Tibial nerve (tissue), 4 donors: Measurements from ENCODE around the gene GPR171. TPM values are rescaled to one million over a fixed set of nuclear protein-coding genes. Genes with fewer than 3 reads are reported as not detected.

Experiments used
- DNase-seq, 2 donors: peaks; one replicate each; pipeline ENCODE4 v3.0.0-alpha.2; 2019; ENCODE audit warnings: low spot score in 2 of 2
- H3K27ac ChIP-seq, 4 donors: fragments of 200-600 bp; sonication (generic) in 3 of 4; one replicate each; pipeline ENCODE4 v1.5.1; 2017 to 2019; ENCODE audit warnings: mild to moderate bottlenecking in 1 of 4
- H3K27me3 ChIP-seq, 2 donors: fragments of 200-600 bp; sonication (generic) in 1 of 2; one replicate each; pipeline versions ENCODE4 v1.5.1 to v1.6.0; 2017 to 2019
- H3K36me3 ChIP-seq, 3 donors: fragments of 200-600 bp; sonication (generic); one replicate each; pipeline ENCODE4 v1.5.1; 2018 to 2019
- H3K4me1 ChIP-seq, 4 donors: fragments of 200-600 bp; sonication (generic) in 3 of 4; one replicate each; pipeline ENCODE4 v1.5.1; 2017 to 2019
- H3K4me3 ChIP-seq, 4 donors: fragments of 200-600 bp; sonication (generic) in 3 of 4; one replicate each; pipeline ENCODE4 v1.5.1; 2017 to 2019; ENCODE audit warnings: mild to moderate bottlenecking in 1 of 4, moderate library complexity in 1 of 4
- H3K9me3 ChIP-seq, 4 donors: fragments of 200-600 bp; sonication (generic) in 3 of 4; one replicate each; pipeline ENCODE4 v1.5.1; 2017 to 2019
- CTCF ChIP-seq, 5 experiments: fragments of 200-600 bp in 3 of 5; fragments of 450-650 bp in 2 of 5; sonication (generic) in 3 of 5; IDR thresholded peaks; one replicate each; pipeline ENCODE4 v1.5.1; 2016 to 2019; ENCODE audit warnings: antibody characterized with exemption in 5 of 5, mild to moderate bottlenecking in 3 of 5, moderate library complexity in 2 of 5
- EP300 ChIP-seq, 2 donors: sonication (generic); formaldehyde crosslinking; IDR thresholded peaks; one replicate each; pipeline ENCODE4 v1.6.1; 2017; ENCODE audit warnings: antibody characterized with exemption in 2 of 2, mild to moderate bottlenecking in 1 of 2
- POLR2A ChIP-seq, 2 donors: fragments of 450-650 bp; IDR thresholded peaks; one replicate each; pipeline ENCODE4 v1.6.1; 2017; ENCODE audit warnings: antibody characterized with exemption in 2 of 2, mild to moderate bottlenecking in 2 of 2, moderate library complexity in 2 of 2
- WGBS, 2 donors: methylation state at CpG; one replicate each; pipeline ENCODE4 v1.1.5; 2018; 5-methylcytosine and 5-hydroxymethylcytosine counted together
- total RNA-seq, 4 donors: library from RNA; depleted of rRNA; stranded (reverse); fragments of >200 nt; gene quantifications; one replicate each; pipeline ENCODE4 v1.1.0, GENCODE V29; 2016

Gene GPR171
- total RNA-seq, 4 donors from 2014 or later = 0.84 to 2.7 (median 1.3) TPM; not detected in 1

- no peaks in the 10 kb centered on the region for H3K27me3 ChIP-seq
- H3K27ac ChIP-seq = no peak overlapping the region
- H3K9me3 ChIP-seq = no peaks in the 10 kb centered on the region
- no peak overlapping the region for H3K4me3 ChIP-seq
- H3K4me1 ChIP-seq = no peaks in the 10 kb centered on the region
- WGBS, 2 donors = 59 to 69% methylated on average over 1 of the region's 1 CpG
- no peak for DNase-seq
- no peaks in the 10 kb centered on the region for H3K36me3 ChIP-seq
- TF ChIP-seq POLR2A (IDR thresholded peaks at IDR 0.05) (no peak), EP300 (IDR thresholded peaks at IDR 0.05) (no peak), CTCF (IDR thresholded peaks at IDR 0.05) (no peak)
These were observed 11.9 kb downstream of the GPR171 start for GRCh38 chr3:151191095-151191494.

GRCh38 chr3:151183265-151183671, 19.7 kb downstream of the GPR171 start:
- TF ChIP-seq CTCF (IDR thresholded peaks at IDR 0.05) = no peak
- TF ChIP-seq POLR2A (IDR thresholded peaks at IDR 0.05) = no peak
- TF ChIP-seq EP300 (IDR thresholded peaks at IDR 0.05) = no peak
- Histone ChIP-seq H3K4me3 (no peak overlapping the region), H3K27me3 (no peaks in the 10 kb centered on the region), H3K9me3 (no peaks in the 10 kb centered on the region), H3K4me1 (peaks cover 0 to 7% (median 0%) of the 10 kb centered on the region in 4 donors), H3K36me3 (no peaks in the 10 kb centered on the region), H3K27ac (peak overlapping the region in 1 of 4 donors; percentile 7)
- 63 to 74% methylated on average over 5 of the region's 5 CpGs for WGBS, 2 donors
- DNase-seq = no peak

- H3K27ac ChIP-seq = peak overlapping the region in 1 of 4 donors; percentile 7
- TF ChIP-seq EP300 (IDR thresholded peaks at IDR 0.05) = no peak
- TF ChIP-seq CTCF (IDR thresholded peaks at IDR 0.05) = no peak
- no peak for TF ChIP-seq POLR2A (IDR thresholded peaks at IDR 0.05)
- H3K4me3 ChIP-seq = no peak overlapping the region
- H3K27me3 ChIP-seq = no peaks in the 10 kb centered on the region
- H3K9me3 ChIP-seq = no peaks in the 10 kb centered on the region
- H3K36me3 ChIP-seq = no peaks in the 10 kb centered on the region
- no peak for DNase-seq
- H3K4me1 ChIP-seq = peaks cover 0 to 7% (median 0%) of the 10 kb centered on the region in 4 donors
- 54 to 61% methylated on average over 5 of the region's 5 CpGs for WGBS, 2 donors
These were observed 20.5 kb downstream of the GPR171 start for GRCh38 chr3:151182349-151183079.

GRCh38 chr3:151178208-151178845, 24.7 kb downstream of the GPR171 start:
- no peak overlapping the region for H3K4me3 ChIP-seq
- no peaks in the 10 kb centered on the region for H3K27me3 ChIP-seq
- TF ChIP-seq POLR2A (IDR thresholded peaks at IDR 0.05) (no peak), CTCF (IDR thresholded peaks at IDR 0.05) (no peak), EP300 (IDR thresholded peaks at IDR 0.05) (no peak)
- WGBS, 2 donors = 83 to 88% methylated on average over 2 of the region's 2 CpGs
- no peaks in the 10 kb centered on the region for H3K9me3 ChIP-seq
- DNase-seq = no peak
- H3K36me3 ChIP-seq = no peaks in the 10 kb centered on the region
- H3K4me1 ChIP-seq = peaks cover 0 to 7% (median 0%) of the 10 kb centered on the region in 4 donors
- no peak overlapping the region for H3K27ac ChIP-seq

GRCh38 chr3:151175952-151176351, 27.1 kb downstream of the GPR171 start:
- Histone ChIP-seq H3K36me3 (no peaks in the 10 kb centered on the region), H3K9me3 (no peaks in the 10 kb centered on the region), H3K27me3 (no peaks in the 10 kb centered on the region), H3K4me3 (no peak overlapping the region), H3K4me1 (peaks cover 0 to 8% (median 5%) of the 10 kb centered on the region in 4 donors), H3K27ac (no peak overlapping the region)
- WGBS, 2 donors = 56 to 89% methylated on average over 2 of the region's 2 CpGs
- TF ChIP-seq CTCF (IDR thresholded peaks at IDR 0.05) (no peak), POLR2A (IDR thresholded peaks at IDR 0.05) (no peak), EP300 (IDR thresholded peaks at IDR 0.05) (no peak)
- DNase-seq = no peak
